ENCODE measurements around the gene TMSB4X.
"Not testable (repeated sequence)": the region's sequence is repeated elsewhere in the genome, so short reads cannot be mapped to it uniquely, and the experiment has no call there.

The TMSB4X gene

GRCh38 chrX:12976819-12977732, 2.2 kb downstream of the TMSB4X start:
- DNase-seq, result not testable (repeated sequence)

- no peak for DNase-seq
Observed at GRCh38 chrX:12977761-12978204, 2.9 kb downstream of the TMSB4X start.

- DNase-seq, result peak; percentile 57
Observed at GRCh38 chrX:12978205-12979025, 3.5 kb downstream of the TMSB4X start.

- DNase-seq, result no peak
Observed at GRCh38 chrX:12979026-12979607, 4.2 kb downstream of the TMSB4X start.

- no peak for DNase-seq
Observed at GRCh38 chrX:12979616-12980015, 4.7 kb downstream of the TMSB4X start.

GRCh38 chrX:12980039-12980438, 5.1 kb downstream of the TMSB4X start:
- DNase-seq, result not testable (repeated sequence)

GRCh38 chrX:12981880-12982279, 7.0 kb downstream of the TMSB4X start:
- DNase-seq, result no peak

- DNase-seq, result peak; percentile 42
Observed at GRCh38 chrX:12984603-12985319, 9.9 kb downstream of the TMSB4X start.

GRCh38 chrX:12985331-12985730, 10.4 kb downstream of the TMSB4X start:
- no peak for DNase-seq

GRCh38 chrX:12986164-12986779, 11.4 kb downstream of the TMSB4X start:
- no peak for DNase-seq

- DNase-seq, result no peak
Observed at GRCh38 chrX:12986886-12987285, 12.0 kb downstream of the TMSB4X start.

- DNase-seq, result no peak
Observed at GRCh38 chrX:12987340-12987739, 12.4 kb downstream of the TMSB4X start.

GRCh38 chrX:12987900-12988594, 13.1 kb downstream of the TMSB4X start:
- DNase-seq, result no peak

GRCh38 chrX:12988797-12989196, 13.9 kb downstream of the TMSB4X start:
- DNase-seq, result no peak

- DNase-seq, result no peak
Observed at GRCh38 chrX:12989461-12989860, 14.6 kb downstream of the TMSB4X start.

- no peak for DNase-seq
Observed at GRCh38 chrX:12991575-12991974, 16.7 kb downstream of the TMSB4X start.

- no peak for DNase-seq
Observed at GRCh38 chrX:12992544-12993118, 17.7 kb downstream of the TMSB4X start.

- no peak for DNase-seq
Observed at GRCh38 chrX:12993826-12994225, 18.9 kb downstream of the TMSB4X start.

- DNase-seq, result no peak
Observed at GRCh38 chrX:12994321-12994720, 19.4 kb downstream of the TMSB4X start.

GRCh38 chrX:12996934-12997435, 22.1 kb downstream of the TMSB4X start:
- no peak for DNase-seq
